Peyer's patch (tissue), 4 donors: ENCODE data around the gene SLC34A3. TPM values are rescaled to one million over a fixed set of nuclear protein-coding genes. Genes with fewer than 3 reads are reported as not detected.

Experiments used
- DNase-seq, 3 donors: peaks; one replicate each; pipeline ENCODE4 v3.0.0-alpha.2; 2017 to 2019
- H3K27ac ChIP-seq, 4 donors: fragments of 200-600 bp; sonication (generic); one replicate each; pipeline ENCODE4 v1.5.1; 2016 to 2019
- H3K27me3 ChIP-seq, 2 donors: fragments of 200-600 bp; sonication (generic); one replicate each; pipeline ENCODE4 v1.5.1; 2019
- H3K36me3 ChIP-seq, 3 donors: fragments of 200-600 bp; sonication (generic); one replicate each; pipeline ENCODE4 v1.5.1; 2016 to 2019
- H3K4me1 ChIP-seq, 4 donors: fragments of 200-600 bp; sonication (generic); one replicate each; pipeline ENCODE4 v1.5.1; 2016 to 2019
- H3K4me3 ChIP-seq, 4 donors: fragments of 200-600 bp; sonication (generic); 1 replicate in 3 of 4; 2 replicates in 1 of 4; pipeline ENCODE4 v1.5.1; 2016 to 2019; ENCODE audit warnings: mild to moderate bottlenecking in 1 of 4
- H3K9me3 ChIP-seq, 4 donors: fragments of 200-600 bp; sonication (generic); one replicate each; pipeline ENCODE4 v1.5.1; 2016 to 2019; ENCODE audit warnings: mild to moderate bottlenecking in 1 of 4
- CTCF ChIP-seq, 6 experiments: fragments of 450-650 bp in 4 of 6; fragments of 200-600 bp in 2 of 6; sonication (generic) in 1 of 6; IDR thresholded peaks; one replicate each; pipeline ENCODE4 v1.5.1; 2017 to 2019; ENCODE audit warnings: antibody characterized with exemption in 6 of 6, mild to moderate bottlenecking in 3 of 6, moderate library complexity in 1 of 6
- POLR2A ChIP-seq, 2 donors: fragments of 450-650 bp; IDR thresholded peaks; one replicate each; pipeline ENCODE4 v1.5.1; 2017; ENCODE audit warnings: antibody characterized with exemption in 2 of 2, mild to moderate bottlenecking in 2 of 2, moderate library complexity in 2 of 2
- total RNA-seq, 4 donors: library from RNA; depleted of rRNA; stranded (reverse); fragments of >200 nt; gene quantifications; one replicate each; pipeline ENCODE4 v1.1.0, GENCODE V29; 2016

SLC34A3 gene
- 10 to 100 TPM in 2 of 4 donors, 1 to 10 TPM in 1, not detected in 1; 4.0 to 14.8 (median 13.3) TPM for total RNA-seq

GRCh38 chr9:137230705-137231371 is at the start of gene SLC34A3:
Gene SLC34A3 (plus strand): TSS chr9:137230901. CDS start chr9:137231703, 802 bp downstream.
- Histone ChIP-seq H3K9me3 (peaks cover 0 to 4% (median 0%) of the 10 kb centered on the region in 4 donors), H3K27me3 (peaks cover 0 to 4% of the 10 kb centered on the region in 2 donors), H3K36me3 (no peaks in the 10 kb centered on the region), H3K27ac (peak within 1 kb of the TSS in 2 of 4 donors; percentile 72 to 80), H3K4me3 (peak within 1 kb of the TSS in 2 of 4 donors; percentile 11 to 14), H3K4me1 (peaks cover 2 to 74% (median 16%) of the 10 kb centered on the region in 4 donors)
- TF ChIP-seq POLR2A (IDR thresholded peaks at IDR 0.05) = no peak
- TF ChIP-seq CTCF (IDR thresholded peaks at IDR 0.05) = no peak
- no peak for DNase-seq

GRCh38 chr9:137181680-137182079 is 49.0 kb upstream of the SLC34A3 start:
- Histone ChIP-seq H3K9me3 (no peaks in the 10 kb centered on the region), H3K36me3 (peaks cover 0 to 86% (median 0%) of the 10 kb centered on the region in 3 donors), H3K4me1 (peaks cover 0 to 10% (median 5%) of the 10 kb centered on the region in 4 donors), H3K4me3 (no peak overlapping the region), H3K27ac (no peak overlapping the region), H3K27me3 (no peaks in the 10 kb centered on the region)
- TF ChIP-seq CTCF (IDR thresholded peaks at IDR 0.05) (no peak), POLR2A (IDR thresholded peaks at IDR 0.05) (no peak)
- DNase-seq = no peak

GRCh38 chr9:137182836-137183235 is 47.9 kb upstream of the SLC34A3 start:
- Histone ChIP-seq H3K27ac (no peak overlapping the region), H3K9me3 (no peaks in the 10 kb centered on the region), H3K4me1 (peaks cover 6 to 22% (median 15%) of the 10 kb centered on the region in 4 donors), H3K36me3 (peaks cover 0 to 88% (median 0%) of the 10 kb centered on the region in 3 donors), H3K4me3 (no peak overlapping the region), H3K27me3 (no peaks in the 10 kb centered on the region)
- no peak for TF ChIP-seq POLR2A (IDR thresholded peaks at IDR 0.05)
- TF ChIP-seq CTCF (IDR thresholded peaks at IDR 0.05) = no peak
- DNase-seq = no peak

GRCh38 chr9:137183980-137184595 is 46.6 kb upstream of the SLC34A3 start:
- Histone ChIP-seq H3K4me3 (no peak overlapping the region), H3K27me3 (no peaks in the 10 kb centered on the region), H3K4me1 (peaks cover 6 to 25% (median 17%) of the 10 kb centered on the region in 4 donors), H3K27ac (no peak overlapping the region), H3K36me3 (peaks cover 0 to 76% (median 0%) of the 10 kb centered on the region in 3 donors), H3K9me3 (no peaks in the 10 kb centered on the region)
- no peak for DNase-seq
- no peak for TF ChIP-seq POLR2A (IDR thresholded peaks at IDR 0.05)
- no peak for TF ChIP-seq CTCF (IDR thresholded peaks at IDR 0.05)

- DNase-seq = no peak
- TF ChIP-seq POLR2A (IDR thresholded peaks at IDR 0.05) (no peak), CTCF (IDR thresholded peaks at IDR 0.05) (no peak)
- no peaks in the 10 kb centered on the region for H3K27me3 ChIP-seq
- H3K36me3 ChIP-seq = peaks cover 0 to 66% (median 0%) of the 10 kb centered on the region in 3 donors
- no peak overlapping the region for H3K27ac ChIP-seq
- peaks cover 7 to 34% (median 25%) of the 10 kb centered on the region in 4 donors for H3K4me1 ChIP-seq
- H3K9me3 ChIP-seq = no peaks in the 10 kb centered on the region
- no peak overlapping the region for H3K4me3 ChIP-seq
These were observed 45.6 kb upstream of the SLC34A3 start for GRCh38 chr9:137184881-137185660.
